Activated T-helper 1 cell treated with anti-CD3 and anti-CD28 coated beads, Interleukin-12 subunit alpha, Interleukin-12 subunit beta, Interleukin-2, Interleukin-4 antibody, amounts not matched to agents 30 ng/mL and 10 ng/mL and 1 ng/mL, durations not matched to agents 14 hours and 24 hours and 36 hours (primary cell): Measurements from ENCODE around the gene TMEM200B. TPM values are rescaled to one million over a fixed set of nuclear protein-coding genes. Genes with fewer than 3 reads are reported as not detected.
"Not testable (repeated sequence)": the region's sequence is repeated elsewhere in the genome, so short reads cannot be mapped to it uniquely, and the experiment has no call there.

Experiments
- DNase-seq: peaks from one replicate; pipeline ENCODE4 v3.0.0; 2021; ENCODE audit warnings: low spot score
- H3K27ac Mint-ChIP-seq: one replicate; pipeline ENCODE4 v1.8.0; 2021; ENCODE audit warnings: mild to moderate bottlenecking, mixed read lengths
- H3K27me3 Mint-ChIP-seq: one replicate; pipeline ENCODE4 v1.8.0; 2022; ENCODE audit warnings: mild to moderate bottlenecking, moderate library complexity, mixed read lengths; ENCODE audit not compliant: insufficient read depth
- H3K36me3 Mint-ChIP-seq: one replicate; pipeline ENCODE4 v1.8.0; 2021; ENCODE audit warnings: low read depth, mixed read lengths
- H3K4me1 Mint-ChIP-seq: one replicate; pipeline ENCODE4 v1.8.0; 2021; ENCODE audit warnings: low read depth, mixed read lengths
- H3K4me3 Mint-ChIP-seq: one replicate; pipeline ENCODE4 v1.8.0; 2021; ENCODE audit warnings: mild to moderate bottlenecking, moderate library complexity, mixed read lengths
- H3K9me3 Mint-ChIP-seq: one replicate; pipeline ENCODE4 v1.8.0; 2021; ENCODE audit warnings: mixed read lengths
- intact Hi-C: fragments of 100-400 bp; cut with micrococcal nuclease; formaldehyde crosslinking; loops from one replicate; pipeline ENCODE4 v1.15.1; 2024
- total RNA-seq: library from RNA; stranded (reverse); gene quantifications from 2 replicates; pipeline ENCODE4 v1.2.3, GENCODE V29; 2022

TMEM200B gene
- total RNA-seq, 1 donor from 2014 or later = 0.47 TPM

DNA sequence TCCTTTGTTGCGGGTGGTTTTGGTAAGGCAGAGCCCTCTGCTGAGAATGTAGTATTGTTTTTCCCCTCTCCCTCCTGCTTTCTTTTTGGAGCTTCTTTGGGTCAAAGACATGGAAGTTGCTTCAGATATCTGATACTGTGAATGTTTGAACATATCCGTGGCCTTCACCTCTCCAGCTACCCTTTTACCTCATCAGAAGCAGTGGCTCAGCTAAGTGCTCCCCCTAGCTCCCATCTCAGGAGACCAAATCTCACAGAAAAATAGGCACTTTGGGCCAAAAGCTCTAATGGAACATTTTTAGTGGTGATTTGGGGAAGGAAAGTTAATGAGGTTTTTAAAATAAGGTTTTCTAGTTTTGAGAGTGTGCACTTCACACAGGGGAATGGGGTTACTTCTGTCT is 6.3 kb downstream of the TMEM200B start:
- no peak overlapping the region for H3K4me3 Mint-ChIP-seq

DNA sequence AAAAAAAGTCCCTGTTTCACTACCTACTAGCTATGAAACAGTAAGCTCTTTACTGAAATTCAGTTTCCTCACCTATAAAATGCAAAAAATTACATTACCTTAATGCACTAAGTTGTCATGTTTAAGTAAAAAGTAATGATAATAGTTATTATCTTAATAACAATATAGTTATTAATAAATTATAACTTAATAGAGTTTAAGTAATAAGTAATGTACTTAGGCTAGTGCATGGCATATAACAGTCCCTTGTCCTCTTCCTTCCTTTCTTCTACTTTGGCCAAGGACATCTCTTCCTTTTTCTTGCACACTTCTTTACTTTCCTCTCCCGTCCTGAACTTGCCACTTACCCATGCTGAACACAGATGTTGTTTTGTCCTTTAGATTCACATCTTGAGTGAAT is 9.0 kb downstream of the TMEM200B start:
- H3K4me3 Mint-ChIP-seq = no peak overlapping the region
- no peak overlapping the region for H3K27ac Mint-ChIP-seq
- H3K36me3 Mint-ChIP-seq = peaks cover 37% of the 10 kb centered on the region
- no peak for DNase-seq
- no peaks in the 10 kb centered on the region for H3K9me3 Mint-ChIP-seq
- peaks cover 6% of the 10 kb centered on the region for H3K4me1 Mint-ChIP-seq
- H3K27me3 Mint-ChIP-seq = no peaks in the 10 kb centered on the region
- intact Hi-C loops = no loop called here

More for the DNA sequence above, 6.3 kb downstream of the TMEM200B start:
- Mint-ChIP-seq H3K27me3 (peaks cover 12% of the 10 kb centered on the region), H3K4me1 (peaks cover 6% of the 10 kb centered on the region), H3K27ac (no peak overlapping the region), H3K36me3 (peaks cover 31% of the 10 kb centered on the region), H3K9me3 (no peaks in the 10 kb centered on the region)
- no peak for DNase-seq
- intact Hi-C loops = no loop called here

DNA sequence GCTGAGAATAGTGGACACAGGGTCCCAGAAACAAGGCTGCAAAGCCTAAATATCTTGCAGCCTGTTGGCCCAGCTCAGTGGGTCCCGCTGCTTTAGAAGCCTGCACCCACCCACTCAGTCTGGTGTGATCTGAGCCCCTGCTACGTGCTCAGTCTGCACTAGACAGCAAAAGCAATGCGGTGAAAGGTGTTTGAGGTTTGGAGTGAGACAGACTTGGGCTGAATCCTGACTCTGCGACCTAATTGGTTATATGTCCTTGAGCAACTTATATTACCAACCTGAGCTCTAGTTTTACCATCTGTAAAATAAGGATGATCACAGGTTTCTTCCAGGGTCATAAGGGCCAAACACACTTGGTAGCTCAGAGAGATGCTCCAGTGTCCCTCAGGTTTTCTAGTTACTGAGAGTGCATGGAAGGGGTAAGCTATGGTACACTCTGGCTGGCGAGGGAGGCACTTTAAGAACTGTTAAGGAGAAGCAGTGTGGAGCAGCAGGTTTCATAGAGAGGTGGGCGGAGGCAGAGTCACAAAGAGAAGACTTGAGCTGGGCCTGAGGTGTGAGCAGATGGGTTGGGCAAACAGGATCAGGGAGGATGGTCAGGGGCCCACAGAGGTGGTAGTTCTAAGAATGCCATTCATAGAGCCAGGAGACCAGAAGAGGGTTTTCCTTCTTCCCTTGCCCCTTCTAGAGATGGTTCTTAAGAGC is 10.1 kb downstream of the TMEM200B start:
- H3K36me3 Mint-ChIP-seq = peaks cover 33% of the 10 kb centered on the region
- no peak overlapping the region for H3K4me3 Mint-ChIP-seq
- H3K27ac Mint-ChIP-seq = no peak overlapping the region
- DNase-seq = no peak
- no peaks in the 10 kb centered on the region for H3K9me3 Mint-ChIP-seq
- intact Hi-C loops = no loop called here
- H3K27me3 Mint-ChIP-seq = no peaks in the 10 kb centered on the region
- H3K4me1 Mint-ChIP-seq = peaks cover 6% of the 10 kb centered on the region

DNA sequence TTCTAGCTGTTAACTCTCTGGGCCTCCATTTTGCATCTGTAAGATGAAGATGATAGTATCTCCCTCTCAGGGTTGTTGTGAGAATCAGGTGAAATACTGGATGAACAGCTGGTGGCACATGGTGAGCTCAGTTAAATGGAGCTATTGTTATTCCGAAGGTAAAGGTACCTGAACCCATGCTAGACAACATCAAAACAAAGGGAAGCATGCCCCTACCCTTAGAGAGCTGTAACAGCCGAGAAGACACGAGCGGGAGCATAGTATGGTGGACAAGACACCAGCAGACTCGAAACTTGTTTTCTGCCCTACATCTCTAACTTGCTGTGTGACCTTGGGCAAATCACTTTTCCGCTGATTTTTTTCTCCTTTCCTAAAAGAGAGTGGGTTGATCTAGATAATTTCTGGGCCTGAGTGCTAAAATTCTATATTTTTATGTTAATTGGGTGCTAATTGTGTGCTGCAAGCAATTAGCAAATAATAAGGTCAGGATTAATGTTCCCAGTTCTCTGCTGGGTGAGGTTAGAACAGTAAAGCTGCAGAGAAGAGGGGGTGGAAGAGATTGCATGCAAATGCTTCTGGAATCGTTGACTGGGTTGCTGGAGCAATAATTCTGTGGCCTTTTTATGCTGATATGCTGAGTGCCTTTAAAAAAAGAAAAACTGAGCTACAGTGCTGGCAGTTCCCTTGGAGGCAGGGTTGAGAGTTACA is 10.8 kb downstream of the TMEM200B start:
- intact Hi-C loops = no loop called here
- Mint-ChIP-seq H3K27me3 (no peaks in the 10 kb centered on the region), H3K36me3 (peaks cover 29% of the 10 kb centered on the region), H3K9me3 (no peaks in the 10 kb centered on the region), H3K27ac (no peak overlapping the region), H3K4me3 (no peak overlapping the region), H3K4me1 (peaks cover 6% of the 10 kb centered on the region)
- DNase-seq = no peak

DNA sequence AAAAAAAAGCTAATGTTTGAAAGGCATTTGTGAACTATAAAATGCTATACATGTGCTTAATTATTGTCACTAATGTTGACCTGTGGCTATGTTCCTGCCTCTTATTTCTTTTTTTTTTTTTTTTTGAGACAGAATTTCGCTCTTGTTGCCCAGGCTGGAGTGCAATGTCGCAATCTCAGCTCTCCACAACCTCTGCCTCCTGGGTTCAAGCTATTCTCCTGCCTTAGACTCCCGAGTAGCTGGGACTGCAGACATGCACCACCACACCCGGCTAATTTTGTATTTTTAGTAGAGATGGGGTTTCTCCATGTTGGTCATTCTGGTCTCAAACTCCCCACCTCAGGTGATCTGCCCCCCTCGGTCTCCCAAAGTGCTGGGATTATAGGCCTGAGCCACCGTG is 15.7 kb downstream of the TMEM200B start:
- H3K27ac Mint-ChIP-seq, intact Hi-C loops, H3K27me3 Mint-ChIP-seq, H3K4me1 Mint-ChIP-seq, H3K4me3 Mint-ChIP-seq, H3K9me3 Mint-ChIP-seq, DNase-seq: not testable (repeated sequence)
- H3K36me3 Mint-ChIP-seq = peaks cover 11% of the 10 kb centered on the region

DNA sequence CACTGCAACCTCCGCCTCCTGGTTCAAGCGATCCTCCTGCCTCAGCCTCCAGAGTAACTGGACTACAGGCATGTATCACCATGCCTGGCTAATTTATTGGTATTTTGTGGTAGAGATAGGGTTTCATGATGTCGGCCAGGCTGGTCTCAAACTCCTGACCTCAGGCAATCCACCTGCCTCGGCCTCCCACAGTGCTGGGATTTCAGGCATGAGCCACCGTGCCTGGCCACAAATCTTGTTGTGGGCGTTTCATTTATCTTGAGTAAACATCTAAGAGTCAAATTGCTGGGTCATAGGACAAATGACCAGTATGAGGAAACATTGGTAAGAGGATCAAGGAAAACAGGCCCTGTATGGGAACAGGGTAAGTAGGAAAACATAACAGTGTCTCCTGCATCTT is 17.9 kb downstream of the TMEM200B start:
- Mint-ChIP-seq H3K4me1 (no peaks in the 10 kb centered on the region), H3K27ac (no peak overlapping the region), H3K4me3 (no peak overlapping the region), H3K27me3 (no peaks in the 10 kb centered on the region), H3K36me3 (peaks cover 12% of the 10 kb centered on the region), H3K9me3 (no peaks in the 10 kb centered on the region)
- DNase-seq = no peak
- intact Hi-C loops = no loop called here

DNA sequence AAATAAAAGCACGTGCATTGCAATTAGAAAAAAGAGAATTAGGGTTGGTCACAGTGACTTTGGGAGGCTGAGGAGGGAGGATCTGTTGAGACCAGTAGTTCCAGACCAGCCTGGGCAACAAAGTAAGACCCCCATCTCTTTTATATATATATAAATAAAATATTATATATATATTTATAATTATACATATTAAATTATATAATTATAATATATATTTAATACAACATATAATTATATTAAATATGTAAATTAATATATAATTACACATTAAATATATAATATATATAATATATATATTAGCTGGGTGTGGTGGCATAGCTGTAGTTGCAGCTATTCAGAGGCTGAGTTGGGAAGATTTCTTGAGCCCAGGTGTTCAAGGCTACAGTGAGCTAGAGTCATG is 23.2 kb downstream of the TMEM200B start:
- H3K27ac Mint-ChIP-seq = no peak overlapping the region
- H3K9me3 Mint-ChIP-seq = no peaks in the 10 kb centered on the region
- H3K4me1 Mint-ChIP-seq = peaks cover 6% of the 10 kb centered on the region
- peaks cover 25% of the 10 kb centered on the region for H3K36me3 Mint-ChIP-seq
- no peak for DNase-seq
- intact Hi-C loops = no loop called here
- no peak overlapping the region for H3K4me3 Mint-ChIP-seq
- no peaks in the 10 kb centered on the region for H3K27me3 Mint-ChIP-seq

DNA sequence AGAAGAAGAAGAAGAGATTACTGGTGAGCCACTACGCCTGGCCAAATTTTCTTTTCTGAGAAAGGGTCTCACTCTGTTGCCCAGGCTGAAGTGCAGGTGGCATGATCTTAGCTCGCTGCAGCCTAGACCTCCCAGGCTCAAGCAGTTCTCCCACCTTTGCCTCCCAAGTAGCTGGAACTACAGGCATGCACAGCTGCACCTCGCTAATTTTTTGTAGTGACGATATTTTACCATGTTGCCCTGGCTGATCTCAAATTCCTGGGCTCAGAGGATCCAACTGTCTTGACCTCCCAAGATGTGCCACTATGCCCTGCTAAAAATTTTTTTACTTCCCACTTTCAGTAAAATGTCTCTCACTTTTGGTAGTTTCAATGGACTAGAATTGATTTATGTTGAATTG is 24.4 kb downstream of the TMEM200B start:
- peaks cover 27% of the 10 kb centered on the region for H3K36me3 Mint-ChIP-seq

DNA sequence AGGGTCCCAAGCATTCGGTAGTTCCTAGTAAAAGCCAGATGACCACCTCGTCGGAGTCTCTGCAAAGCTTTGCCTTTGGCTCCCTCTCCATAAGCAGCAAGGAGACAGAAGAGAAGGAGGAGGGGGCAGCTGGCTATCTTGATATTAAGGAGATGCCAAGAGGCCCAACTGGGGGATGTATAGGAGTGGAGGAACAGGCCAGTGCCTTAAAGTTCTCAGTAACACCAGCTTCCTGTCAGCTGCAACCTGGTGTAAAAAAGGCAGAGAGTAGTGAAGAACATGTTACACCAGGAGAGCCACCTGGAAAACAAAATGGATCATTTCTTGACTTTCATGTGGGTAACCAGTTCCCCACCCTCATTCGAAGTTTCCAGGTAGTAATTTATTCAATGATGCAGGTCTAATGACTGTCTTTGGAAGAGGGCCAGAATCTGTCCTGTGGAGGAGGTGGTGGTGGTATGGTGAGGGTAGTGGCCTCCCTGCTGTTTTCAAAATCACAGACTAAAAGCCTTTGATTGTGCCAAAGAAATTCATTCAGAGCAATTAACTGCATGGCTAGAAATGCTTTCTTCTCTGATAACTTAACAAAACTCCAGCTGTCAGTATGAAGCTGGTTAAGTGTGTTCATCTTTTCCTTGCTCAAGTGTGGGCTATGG is 27.3 kb downstream of the TMEM200B start:
- intact Hi-C loops = no loop called here
- peaks cover 30% of the 10 kb centered on the region for H3K36me3 Mint-ChIP-seq

More for the DNA sequence above, 24.4 kb downstream of the TMEM200B start:
- intact Hi-C loops = no loop called here
- no peaks in the 10 kb centered on the region for H3K9me3 Mint-ChIP-seq
- no peak overlapping the region for H3K4me3 Mint-ChIP-seq
- no peaks in the 10 kb centered on the region for H3K27me3 Mint-ChIP-seq
- no peak for DNase-seq
- peaks cover 6% of the 10 kb centered on the region for H3K4me1 Mint-ChIP-seq
- H3K27ac Mint-ChIP-seq = no peak overlapping the region

DNA sequence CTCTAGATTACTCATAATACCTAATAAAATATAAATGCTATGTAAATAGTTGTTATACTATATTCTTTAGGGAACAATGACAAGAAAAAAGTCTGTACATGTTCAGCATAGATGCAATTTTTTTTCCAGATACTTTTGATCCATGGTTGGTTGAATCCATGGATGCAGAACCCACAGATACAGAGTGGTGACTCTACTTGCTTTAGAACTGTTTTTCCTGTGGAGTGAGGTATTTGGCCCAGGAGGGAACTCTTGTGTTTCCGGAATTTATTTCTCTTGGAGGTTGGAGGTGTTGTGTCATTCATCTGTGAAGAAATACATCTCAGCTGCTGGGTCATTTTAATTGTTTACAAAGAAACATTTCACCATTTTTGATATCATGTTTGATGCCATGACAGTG is 28.7 kb downstream of the TMEM200B start:
- Mint-ChIP-seq H3K4me1 (peaks cover 6% of the 10 kb centered on the region), H3K27ac (no peak overlapping the region), H3K27me3 (no peaks in the 10 kb centered on the region), H3K36me3 (peaks cover 33% of the 10 kb centered on the region), H3K9me3 (peaks cover 6% of the 10 kb centered on the region), H3K4me3 (no peak overlapping the region)
- DNase-seq = no peak
- intact Hi-C loops = no loop called here

More for the DNA sequence above, 27.3 kb downstream of the TMEM200B start:
- no peak overlapping the region for H3K27ac Mint-ChIP-seq
- DNase-seq = no peak
- H3K4me1 Mint-ChIP-seq = peaks cover 6% of the 10 kb centered on the region
- no peaks in the 10 kb centered on the region for H3K27me3 Mint-ChIP-seq
- no peak overlapping the region for H3K4me3 Mint-ChIP-seq
- H3K9me3 Mint-ChIP-seq = peaks cover 6% of the 10 kb centered on the region

DNA sequence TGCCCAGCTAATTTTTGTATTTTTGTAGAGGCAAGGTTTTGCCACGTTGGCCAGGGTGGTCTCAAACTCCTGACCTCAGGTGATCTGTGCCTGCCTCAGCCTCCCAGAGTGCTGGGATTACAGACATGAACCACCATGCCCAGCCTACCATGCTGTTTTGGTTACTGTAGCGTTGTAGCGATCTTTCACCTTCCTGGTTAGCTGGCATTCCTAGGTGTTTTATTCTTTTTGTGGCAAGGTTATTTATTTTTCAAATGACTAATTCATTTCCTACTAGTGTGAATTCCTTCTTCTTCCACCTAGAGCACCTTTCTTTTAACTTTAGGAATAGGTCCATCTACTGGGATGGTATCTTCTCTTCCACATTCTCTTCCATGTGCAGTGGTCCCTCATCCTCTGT is 29.3 kb downstream of the TMEM200B start:
- H3K27me3 Mint-ChIP-seq = no peaks in the 10 kb centered on the region
- intact Hi-C loops = no loop called here
- DNase-seq = no peak
- peaks cover 6% of the 10 kb centered on the region for H3K9me3 Mint-ChIP-seq
- H3K4me3 Mint-ChIP-seq = no peak overlapping the region
- H3K36me3 Mint-ChIP-seq = peaks cover 32% of the 10 kb centered on the region
- H3K4me1 Mint-ChIP-seq = peaks cover 6% of the 10 kb centered on the region
- H3K27ac Mint-ChIP-seq = no peak overlapping the region

DNA sequence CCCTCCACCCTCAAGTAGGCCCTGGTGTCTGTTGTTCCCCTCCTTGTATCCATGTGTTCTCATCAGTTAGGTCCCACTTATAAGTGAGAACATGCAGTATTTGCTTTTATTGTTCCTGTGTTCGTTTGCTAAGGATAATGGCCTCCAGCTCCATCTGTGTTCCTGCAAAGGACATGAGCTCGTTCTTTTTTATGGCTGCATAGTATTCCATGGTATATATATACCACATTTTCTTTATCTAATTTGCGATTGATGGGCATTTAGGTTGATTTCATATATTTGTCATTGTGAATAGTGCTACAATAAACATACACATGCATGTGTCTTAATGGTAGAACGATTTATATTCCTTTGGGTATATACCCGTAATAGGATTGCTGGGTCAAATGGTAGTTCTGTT is 31.0 kb downstream of the TMEM200B start:
- peaks cover 32% of the 10 kb centered on the region for H3K36me3 Mint-ChIP-seq
- H3K27ac Mint-ChIP-seq, intact Hi-C loops, H3K9me3 Mint-ChIP-seq, H3K4me1 Mint-ChIP-seq, DNase-seq, H3K27me3 Mint-ChIP-seq, H3K4me3 Mint-ChIP-seq: not testable (repeated sequence)

DNA sequence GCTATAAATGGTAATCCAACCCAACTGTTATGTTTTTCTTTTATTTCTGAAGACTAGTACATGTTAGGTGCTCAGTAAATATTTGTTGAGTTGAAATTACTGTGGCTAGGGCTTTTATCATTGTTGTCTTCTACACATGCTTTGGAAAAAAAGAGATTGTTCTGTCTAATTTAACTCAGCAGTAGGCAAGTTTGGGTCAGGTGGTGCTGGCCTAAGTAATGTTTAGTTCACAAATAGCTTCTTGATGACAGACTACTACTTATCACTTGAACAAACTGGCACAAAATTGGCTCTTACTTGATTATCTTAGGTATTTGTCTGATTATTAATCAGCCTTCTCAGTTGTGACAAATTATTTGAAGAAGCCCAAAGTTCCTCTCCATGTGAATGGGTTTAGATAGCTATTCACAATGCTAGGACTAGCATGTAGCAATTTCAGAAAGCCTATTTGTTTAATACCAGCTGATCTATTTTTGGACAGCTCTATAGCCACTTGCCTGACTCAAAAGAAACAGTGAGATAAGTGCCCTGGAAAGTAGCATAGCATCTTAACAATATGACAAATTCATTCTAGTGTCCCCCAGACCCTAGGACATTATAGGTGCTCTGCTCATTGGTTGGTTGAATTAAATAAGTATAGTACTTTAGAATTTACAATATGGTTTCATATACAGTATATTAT is 32.6 kb downstream of the TMEM200B start:
- intact Hi-C loops = no loop called here
- H3K4me3 Mint-ChIP-seq = no peak overlapping the region
- no peaks in the 10 kb centered on the region for H3K27me3 Mint-ChIP-seq

More for the DNA sequence above, 32.6 kb downstream of the TMEM200B start:
- Mint-ChIP-seq H3K9me3 (peaks cover 6% of the 10 kb centered on the region), H3K36me3 (peaks cover 24% of the 10 kb centered on the region), H3K27ac (no peak overlapping the region), H3K4me1 (peaks cover 2% of the 10 kb centered on the region)
- no peak for DNase-seq
